Measurements from ENCODE around the gene SHLD2.
"Not testable (repeated sequence)": the region's sequence is repeated elsewhere in the genome, so short reads cannot be mapped to it uniquely, and the experiment has no call there.

SHLD2 gene

GRCh38 chr10:87143109-87143418, 48.1 kb downstream of the SHLD2 start:
- not testable (repeated sequence) for FAIRE-seq

- not testable (repeated sequence) for FAIRE-seq
These were observed 50.6 kb downstream of the SHLD2 start for GRCh38 chr10:87145598-87145997.

- FAIRE-seq, result not testable (repeated sequence)
These were observed 54.1 kb downstream of the SHLD2 start for GRCh38 chr10:87149020-87149609.

GRCh38 chr10:87151516-87151915, 56.5 kb downstream of the SHLD2 start:
- not testable (repeated sequence) for FAIRE-seq

GRCh38 chr10:87156841-87157240, 61.8 kb downstream of the SHLD2 start:
- not testable (repeated sequence) for FAIRE-seq

- FAIRE-seq, result not testable (repeated sequence)
These were observed 62.8 kb downstream of the SHLD2 start for GRCh38 chr10:87157821-87158220.

- FAIRE-seq, result not testable (repeated sequence)
These were observed 67.8 kb downstream of the SHLD2 start for GRCh38 chr10:87162703-87163293.

- FAIRE-seq, result not testable (repeated sequence)
These were observed 68.4 kb downstream of the SHLD2 start for GRCh38 chr10:87163414-87163813.

- FAIRE-seq, result not testable (repeated sequence)
These were observed 74.9 kb downstream of the SHLD2 start for GRCh38 chr10:87169857-87170256.

GRCh38 chr10:87170705-87171104, 75.7 kb downstream of the SHLD2 start:
- not testable (repeated sequence) for FAIRE-seq

GRCh38 chr10:87171670-87172069, 76.7 kb downstream of the SHLD2 start:
- not testable (repeated sequence) for FAIRE-seq

GRCh38 chr10:87172178-87172577, 77.2 kb downstream of the SHLD2 start:
- not testable (repeated sequence) for FAIRE-seq

- FAIRE-seq, result not testable (repeated sequence)
These were observed 82.6 kb downstream of the SHLD2 start for GRCh38 chr10:87177587-87177986.

- not testable (repeated sequence) for FAIRE-seq
These were observed 89.4 kb downstream of the SHLD2 start for GRCh38 chr10:87184421-87184820.

GRCh38 chr10:87186016-87186415, 91.0 kb downstream of the SHLD2 start:
- FAIRE-seq, result not testable (repeated sequence)

- not testable (repeated sequence) for FAIRE-seq
These were observed 92.6 kb downstream of the SHLD2 start for GRCh38 chr10:87187573-87187972.

- FAIRE-seq, result not testable (repeated sequence)
These were observed 96.8 kb downstream of the SHLD2 start for GRCh38 chr10:87191841-87192240.

- FAIRE-seq, result not testable (repeated sequence)
These were observed 105.9 kb downstream of the SHLD2 start for GRCh38 chr10:87200924-87201323.

- not testable (repeated sequence) for FAIRE-seq
These were observed 109.8 kb downstream of the SHLD2 start for GRCh38 chr10:87204801-87205200.

- FAIRE-seq, result not testable (repeated sequence)
These were observed 111.9 kb downstream of the SHLD2 start for GRCh38 chr10:87206922-87207321.

- peak; percentile 68 for FAIRE-seq
These were observed 115.3 kb downstream of the SHLD2 start for GRCh38 chr10:87210309-87210708.

- not testable (repeated sequence) for FAIRE-seq
These were observed 116.8 kb downstream of the SHLD2 start for GRCh38 chr10:87211848-87212247.

- FAIRE-seq, result not testable (repeated sequence)
These were observed 118.3 kb downstream of the SHLD2 start for GRCh38 chr10:87213150-87213765.

GRCh38 chr10:87213806-87214205, 118.8 kb downstream of the SHLD2 start:
- not testable (repeated sequence) for FAIRE-seq

All from G401.6 (cell line).